SK-N-SH (cell line): ENCODE results near the gene MPV17L2. TPM values are rescaled to one million over a fixed set of nuclear protein-coding genes. Genes with fewer than 3 reads are reported as not detected.

Experiments used
- CTCF ChIA-PET: fragments of 300-600, 350-600 bp; formaldehyde crosslinking; extraction: SDS; loops from one replicate; lab custom pipeline; 2021; lab: Yijun Ruan, JAX
- POLR2A ChIA-PET: fragments of 350-600 bp; sonication (Branson Sonifier 250); formaldehyde crosslinking; extraction: SDS; loops from one replicate; lab custom pipeline; 2020; ENCODE audit warnings: antibody characterized with exemption, inconsistent platforms; lab: Yijun Ruan, JAX
- DNase-seq: peaks from one replicate; pipeline ENCODE4 v3.0.0; 2012
- H2AFZ ChIP-seq: fragments of 200-600 bp; sonication (generic); 2 replicates; pipeline ENCODE4 v1.8.1; 2016; ENCODE audit warnings: antibody characterized with exemption, mild to moderate bottlenecking, low read depth
- H3F3A ChIP-seq: fragments of 200-600 bp; sonication (generic); replicated peaks from 2 replicates; pipeline ENCODE3; 2016; ENCODE audit warnings: antibody characterized with exemption, mild to moderate bottlenecking; ENCODE audit not compliant: insufficient read depth
- H3K27ac ChIP-seq, 2 experiments: fragments of 200-500 bp in 1 of 2; fragments of 200-600 bp in 1 of 2; sonication (Bioruptor generic) in 1 of 2; sonication (generic), shearing (Covaris generic) in 1 of 2; 2 replicates each; pipeline versions ENCODE4 v1.5.1 to v1.6.1; 2014 to 2016; ENCODE audit warnings: low read depth in 2 of 2, inconsistent platforms in 1 of 2, low read length in 1 of 2, mild to moderate bottlenecking in 1 of 2, mixed read lengths in 1 of 2
- H3K27me3 ChIP-seq: fragments of 200-600 bp; sonication (generic), shearing (Covaris generic); 2 replicates; pipeline ENCODE4 v1.6.1; 2016; ENCODE audit warnings: mixed run types; ENCODE audit not compliant: insufficient read depth
- H3K36me3 ChIP-seq, 2 experiments: fragments of 200-500 bp in 1 of 2; fragments of 200-600 bp in 1 of 2; sonication (Bioruptor generic) in 1 of 2; sonication (generic) in 1 of 2; replicated peaks in 1 of 2; 2 replicates each; pipeline versions ENCODE3 to v1.5.1; 2014 to 2016; ENCODE audit warnings: low read length in 1 of 2, mild to moderate bottlenecking in 1 of 2; ENCODE audit not compliant: insufficient read depth in 2 of 2, control insufficient read depth in 1 of 2
- H3K4me1 ChIP-seq, 2 experiments: fragments of 200-500 bp in 1 of 2; fragments of 200-600 bp in 1 of 2; sonication (Bioruptor generic) in 1 of 2; sonication (generic), shearing (Covaris generic) in 1 of 2; 2 replicates each; pipeline versions ENCODE4 v1.5.1 to v1.6.1; 2014 to 2016; ENCODE audit warnings: low read depth in 1 of 2, low read length in 1 of 2, mixed run types in 1 of 2; ENCODE audit not compliant: insufficient read depth in 2 of 2, control insufficient read depth in 1 of 2
- H3K4me2 ChIP-seq: fragments of 200-600 bp; sonication (generic), shearing (Covaris generic); 2 replicates; pipeline ENCODE4 v1.6.1; 2017; ENCODE audit warnings: mixed run types
- H3K4me3 ChIP-seq, 2 experiments: fragments of 200-500 bp in 1 of 2; fragments of 200-600 bp in 1 of 2; sonication (Bioruptor generic) in 1 of 2; sonication (generic), shearing (Covaris generic) in 1 of 2; 2 replicates each; pipeline versions ENCODE4 v1.5.1 to v1.8.1; 2014 to 2016; ENCODE audit warnings: low read depth in 2 of 2, inconsistent platforms in 1 of 2, low read length in 1 of 2, mild to moderate bottlenecking in 1 of 2, mixed read lengths in 1 of 2, moderate library complexity in 1 of 2
- H3K79me2 ChIP-seq: fragments of 200-600 bp; sonication (generic); 2 replicates; pipeline ENCODE4 v1.8.1; 2017; ENCODE audit warnings: mild to moderate bottlenecking; ENCODE audit not compliant: insufficient read depth
- H3K9ac ChIP-seq: fragments of 200-600 bp; sonication (generic); 2 replicates; pipeline ENCODE4 v1.6.1; 2017; ENCODE audit warnings: mixed run types
- H3K9me2 ChIP-seq: fragments of 200-600 bp; sonication (generic); 2 replicates; pipeline ENCODE4 v1.6.1; 2017; ENCODE audit warnings: mixed run types
- H3K9me3 ChIP-seq: fragments of 200-600 bp; sonication (generic); 2 replicates; pipeline ENCODE4 v1.6.1; 2017; ENCODE audit warnings: mixed run types, mild to moderate bottlenecking, moderate library complexity
- H4K20me1 ChIP-seq: fragments of 200-600 bp; sonication (generic); 2 replicates; pipeline ENCODE4 v1.6.1; 2017; ENCODE audit warnings: mild to moderate bottlenecking, mixed run types; ENCODE audit not compliant: insufficient read depth
- CHD2 ChIP-seq: fragments of 150-350 bp; IDR thresholded peaks from 2 replicates; pipeline ENCODE4 v1.6.1; 2018; ENCODE audit warnings: low read length; ENCODE audit not compliant: partially characterized antibody
- ELF1 ChIP-seq: IDR thresholded peaks from 2 replicates; pipeline ENCODE4 v1.4.0; 2012
- FOSL2 ChIP-seq: IDR thresholded peaks from 2 replicates; pipeline ENCODE4 v1.4.0; 2012; ENCODE audit warnings: low read depth, mild to moderate bottlenecking, moderate library complexity, borderline replicate concordance
- GABPA ChIP-seq: IDR thresholded peaks from 2 replicates; pipeline ENCODE4 v1.4.0; 2012; ENCODE audit warnings: low read depth, mild to moderate bottlenecking
- MEF2A ChIP-seq: IDR thresholded peaks from 2 replicates; pipeline ENCODE4 v1.4.0; 2012; ENCODE audit warnings: low read depth, borderline replicate concordance
- NFIC ChIP-seq: IDR thresholded peaks from 2 replicates; pipeline ENCODE4 v1.4.0; 2012; ENCODE audit warnings: borderline replicate concordance
- POLR2AphosphoS5 ChIP-seq: IDR thresholded peaks from 2 replicates; pipeline ENCODE4 v1.6.1; 2012; ENCODE audit warnings: low read depth, low read length
- RAD21 ChIP-seq: IDR thresholded peaks from 2 replicates; pipeline ENCODE4 v1.6.1; 2012; ENCODE audit warnings: mild to moderate bottlenecking, low read length
- RCOR1 ChIP-seq: fragments of 150-350 bp; IDR thresholded peaks from 2 replicates; pipeline ENCODE4 v1.6.1; 2017; ENCODE audit warnings: antibody characterized with exemption, low read length
- WGBS: methylation state at CpG from one replicate; pipeline ENCODE4 v1.1.6; 2017; ENCODE audit warnings: low lambda C conversion rate; 5-methylcytosine and 5-hydroxymethylcytosine counted together
- polyA plus RNA-seq, 3 experiments: library from polyadenylated mRNA; depleted of rRNA; stranded (reverse); fragments of >200 nt; gene quantifications; 2 replicates each; pipeline ENCODE4 v1.2.3, GENCODE V29; 2012
- TF ChIP-seq, protein P1 (sequence below): IDR thresholded peaks from 2 replicates; pipeline ENCODE4; 2012
- TF ChIP-seq, protein P2 (sequence below): fragments of 150-350 bp; IDR thresholded peaks from 2 replicates; pipeline ENCODE4 v1.6.1; 2017; ENCODE audit warnings: antibody characterized with exemption, low read length, low read depth, borderline replicate concordance
- TF ChIP-seq, protein P3 (sequence below): IDR thresholded peaks from 2 replicates; pipeline ENCODE4 v1.6.1; 2012; ENCODE audit warnings: mild to moderate bottlenecking, low read depth, low read length, moderate library complexity

Gene MPV17L2
- polyA plus RNA-seq, 1 of the 3 experiments (the other 2 are of a cell fraction), result 17.5 TPM

DNA sequence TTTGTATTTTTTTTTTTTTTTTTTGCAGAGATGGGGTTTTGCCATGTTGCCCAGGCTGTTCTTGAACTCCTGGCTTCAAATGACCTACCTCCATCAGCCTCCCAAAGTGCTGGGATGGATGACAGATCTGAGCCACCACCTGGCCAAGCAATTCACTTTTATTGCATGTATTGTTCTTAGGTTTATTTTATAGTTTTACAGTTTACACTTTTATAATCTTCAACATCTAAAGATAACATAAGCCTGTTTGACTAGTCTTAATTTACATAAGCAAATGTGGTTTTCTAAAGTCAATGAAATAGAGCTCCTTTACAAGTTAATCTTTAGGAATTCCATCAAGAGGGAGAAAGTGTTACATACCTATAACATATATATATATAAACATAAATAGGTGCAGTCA, 9.5 kb upstream of the MPV17L2 start:
- no peak overlapping the region for H2AFZ ChIP-seq
- ChIA-PET CTCF (interaction anchor here (1.3 to 4.3 kb wide), 5 partner anchors 15 to 70 kb away, joined by 4 to 18 read pairs (median 8); no protein-coding TSS in a partner anchor), POLR2A (no interaction called here)
- no peaks in the 10 kb centered on the region for H3F3A ChIP-seq
- no peak for TF ChIP-seq ELF1
- TF ChIP-seq GABPA, result no peak
- TF ChIP-seq MEF2A, result no peak
- TF ChIP-seq POLR2AphosphoS5, result no peak
- TF ChIP-seq FOSL2, result no peak
- TF ChIP-seq, protein P1, sequence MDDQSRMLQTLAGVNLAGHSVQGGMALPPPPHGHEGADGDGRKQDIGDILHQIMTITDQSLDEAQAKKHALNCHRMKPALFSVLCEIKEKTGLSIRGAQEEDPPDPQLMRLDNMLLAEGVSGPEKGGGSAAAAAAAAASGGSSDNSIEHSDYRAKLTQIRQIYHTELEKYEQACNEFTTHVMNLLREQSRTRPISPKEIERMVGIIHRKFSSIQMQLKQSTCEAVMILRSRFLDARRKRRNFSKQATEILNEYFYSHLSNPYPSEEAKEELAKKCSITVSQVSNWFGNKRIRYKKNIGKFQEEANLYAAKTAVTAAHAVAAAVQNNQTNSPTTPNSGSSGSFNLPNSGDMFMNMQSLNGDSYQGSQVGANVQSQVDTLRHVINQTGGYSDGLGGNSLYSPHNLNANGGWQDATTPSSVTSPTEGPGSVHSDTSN, result no peak
- TF ChIP-seq NFIC, result no peak
- TF ChIP-seq, protein P2, sequence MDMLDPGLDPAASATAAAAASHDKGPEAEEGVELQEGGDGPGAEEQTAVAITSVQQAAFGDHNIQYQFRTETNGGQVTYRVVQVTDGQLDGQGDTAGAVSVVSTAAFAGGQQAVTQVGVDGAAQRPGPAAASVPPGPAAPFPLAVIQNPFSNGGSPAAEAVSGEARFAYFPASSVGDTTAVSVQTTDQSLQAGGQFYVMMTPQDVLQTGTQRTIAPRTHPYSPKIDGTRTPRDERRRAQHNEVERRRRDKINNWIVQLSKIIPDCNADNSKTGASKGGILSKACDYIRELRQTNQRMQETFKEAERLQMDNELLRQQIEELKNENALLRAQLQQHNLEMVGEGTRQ, result no peak
- TF ChIP-seq CHD2, result no peak
- TF ChIP-seq, protein P3, sequence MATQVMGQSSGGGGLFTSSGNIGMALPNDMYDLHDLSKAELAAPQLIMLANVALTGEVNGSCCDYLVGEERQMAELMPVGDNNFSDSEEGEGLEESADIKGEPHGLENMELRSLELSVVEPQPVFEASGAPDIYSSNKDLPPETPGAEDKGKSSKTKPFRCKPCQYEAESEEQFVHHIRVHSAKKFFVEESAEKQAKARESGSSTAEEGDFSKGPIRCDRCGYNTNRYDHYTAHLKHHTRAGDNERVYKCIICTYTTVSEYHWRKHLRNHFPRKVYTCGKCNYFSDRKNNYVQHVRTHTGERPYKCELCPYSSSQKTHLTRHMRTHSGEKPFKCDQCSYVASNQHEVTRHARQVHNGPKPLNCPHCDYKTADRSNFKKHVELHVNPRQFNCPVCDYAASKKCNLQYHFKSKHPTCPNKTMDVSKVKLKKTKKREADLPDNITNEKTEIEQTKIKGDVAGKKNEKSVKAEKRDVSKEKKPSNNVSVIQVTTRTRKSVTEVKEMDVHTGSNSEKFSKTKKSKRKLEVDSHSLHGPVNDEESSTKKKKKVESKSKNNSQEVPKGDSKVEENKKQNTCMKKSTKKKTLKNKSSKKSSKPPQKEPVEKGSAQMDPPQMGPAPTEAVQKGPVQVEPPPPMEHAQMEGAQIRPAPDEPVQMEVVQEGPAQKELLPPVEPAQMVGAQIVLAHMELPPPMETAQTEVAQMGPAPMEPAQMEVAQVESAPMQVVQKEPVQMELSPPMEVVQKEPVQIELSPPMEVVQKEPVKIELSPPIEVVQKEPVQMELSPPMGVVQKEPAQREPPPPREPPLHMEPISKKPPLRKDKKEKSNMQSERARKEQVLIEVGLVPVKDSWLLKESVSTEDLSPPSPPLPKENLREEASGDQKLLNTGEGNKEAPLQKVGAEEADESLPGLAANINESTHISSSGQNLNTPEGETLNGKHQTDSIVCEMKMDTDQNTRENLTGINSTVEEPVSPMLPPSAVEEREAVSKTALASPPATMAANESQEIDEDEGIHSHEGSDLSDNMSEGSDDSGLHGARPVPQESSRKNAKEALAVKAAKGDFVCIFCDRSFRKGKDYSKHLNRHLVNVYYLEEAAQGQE, result no peak
- TF ChIP-seq RCOR1, result no peak
- no peaks in the 10 kb centered on the region for H3K36me3 ChIP-seq
- no peaks in the 10 kb centered on the region for H3K79me2 ChIP-seq
- no peak for DNase-seq
- no peak overlapping the region for H3K9ac ChIP-seq
- no peaks in the 10 kb centered on the region for H3K9me3 ChIP-seq
- no peak overlapping the region for H3K4me3 ChIP-seq
- no peaks in the 10 kb centered on the region for H3K9me2 ChIP-seq
- no peaks in the 10 kb centered on the region for H4K20me1 ChIP-seq
- no peaks in the 10 kb centered on the region for H3K4me1 ChIP-seq
- H3K4me2 ChIP-seq, result no peak overlapping the region
- H3K27me3 ChIP-seq, result no peaks in the 10 kb centered on the region
- H3K27ac ChIP-seq, result no peak overlapping the region

DNA sequence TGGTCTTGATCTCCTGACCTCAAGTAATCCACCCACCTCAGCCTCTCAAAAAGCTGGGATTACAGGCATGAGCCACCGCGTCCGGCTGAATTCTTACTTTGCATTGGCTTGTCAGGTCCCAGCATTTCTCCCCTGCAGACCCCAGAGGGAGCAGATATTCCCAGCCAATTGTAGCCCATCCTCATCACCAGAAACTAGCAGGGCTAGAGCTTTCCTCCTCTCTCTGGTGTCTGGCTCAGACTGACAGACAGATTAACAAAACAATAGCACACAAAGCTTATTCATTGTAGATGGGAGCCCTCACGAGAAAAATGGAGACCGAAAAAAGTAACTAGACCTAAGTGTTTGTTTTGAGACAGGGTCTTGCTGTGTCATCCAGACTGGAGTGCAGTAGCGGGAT, 7.5 kb upstream of the MPV17L2 start:
- Histone ChIP-seq H3K27ac (no peak overlapping the region), H3K9ac (no peak overlapping the region), H3K4me3 (no peak overlapping the region), H3K27me3 (no peaks in the 10 kb centered on the region), H3K79me2 (no peaks in the 10 kb centered on the region), H3K4me2 (no peak overlapping the region), H2AFZ (no peak overlapping the region), H3K9me3 (no peaks in the 10 kb centered on the region), H3K4me1 (no peaks in the 10 kb centered on the region), H3F3A (peaks cover 3% of the 10 kb centered on the region), H4K20me1 (no peaks in the 10 kb centered on the region), H3K9me2 (no peaks in the 10 kb centered on the region), H3K36me3 (no peaks in the 10 kb centered on the region)
- CTCF ChIA-PET, result interaction anchor here (1.4 to 3.0 kb wide), 2 partner anchors 18 to 66 kb away, joined by 4 to 10 read pairs; no protein-coding TSS in a partner anchor
- POLR2A ChIA-PET, result no interaction called here
- DNase-seq, result no peak
- no peak for TF ChIP-seq POLR2AphosphoS5
- TF ChIP-seq RAD21, result no peak
- 90% methylated on average over 5 of the region's 6 CpGs for WGBS
